AG04450 (cell line): ENCODE measurements around the gene AFF3. TPM values are rescaled to one million over a fixed set of nuclear protein-coding genes. Genes with fewer than 3 reads are reported as not detected.

Experiments
- CTCF ChIA-PET: fragments of 300-600, 350-600 bp; formaldehyde crosslinking; extraction: SDS; loops from one replicate; lab custom pipeline; 2022; ENCODE audit warnings: antibody characterized with exemption, inconsistent platforms; lab: Charles Lee
- POLR2A ChIA-PET: fragments of 350-600 bp; formaldehyde crosslinking; extraction: SDS; loops from one replicate; lab custom pipeline; 2021; ENCODE audit warnings: antibody characterized with exemption, inconsistent platforms; lab: Yijun Ruan, JAX
- DNase-seq: peaks from one replicate; pipeline ENCODE4 v3.0.0-alpha.2; 2011; ENCODE audit warnings: low read depth, low spot score
- H3K27ac ChIP-seq: one replicate; pipeline ENCODE4 v1.5.1; 2012; ENCODE audit warnings: low read depth, low read length, control low read depth
- H3K27me3 ChIP-seq: one replicate; pipeline ENCODE4 v1.6.0; 2012; ENCODE audit warnings: low read length; ENCODE audit not compliant: control insufficient read depth, insufficient read depth
- H3K4me3 ChIP-seq: 2 replicates; pipeline ENCODE4 v1.5.1; 2011; ENCODE audit warnings: mild to moderate bottlenecking, low read depth, low read length, control low read depth
- H3K9me3 ChIP-seq: 2 replicates; pipeline ENCODE4 v1.5.1; 2012; ENCODE audit warnings: low read length; ENCODE audit not compliant: control insufficient read depth, insufficient read depth
- polyA plus RNA-seq: library from polyadenylated mRNA; depleted of rRNA; stranded (reverse); fragments of >200 nt; gene quantifications from 2 replicates; pipeline ENCODE4 v1.2.3, GENCODE V29; 2011
- TF ChIP-seq, protein P1 (sequence below): IDR thresholded peaks from 2 replicates; pipeline ENCODE4 v1.5.1; 2011; ENCODE audit warnings: low read depth, low read length, control low read depth, inconsistent platforms

Gene AFF3
- polyA plus RNA-seq, 1 experiment = 17.9 TPM

GRCh38 chr2:100140582-100140981 lies 1.8 kb downstream of the AFF3 start:
- H3K4me3 ChIP-seq = no peak overlapping the region
- no peaks in the 10 kb centered on the region; the same call in 1 of the 2 replicates for H3K9me3 ChIP-seq
- H3K27me3 ChIP-seq = peaks cover 9% of the 10 kb centered on the region
- ChIA-PET POLR2A (no interaction called here), CTCF (no interaction called here)
- TF ChIP-seq, protein P1, sequence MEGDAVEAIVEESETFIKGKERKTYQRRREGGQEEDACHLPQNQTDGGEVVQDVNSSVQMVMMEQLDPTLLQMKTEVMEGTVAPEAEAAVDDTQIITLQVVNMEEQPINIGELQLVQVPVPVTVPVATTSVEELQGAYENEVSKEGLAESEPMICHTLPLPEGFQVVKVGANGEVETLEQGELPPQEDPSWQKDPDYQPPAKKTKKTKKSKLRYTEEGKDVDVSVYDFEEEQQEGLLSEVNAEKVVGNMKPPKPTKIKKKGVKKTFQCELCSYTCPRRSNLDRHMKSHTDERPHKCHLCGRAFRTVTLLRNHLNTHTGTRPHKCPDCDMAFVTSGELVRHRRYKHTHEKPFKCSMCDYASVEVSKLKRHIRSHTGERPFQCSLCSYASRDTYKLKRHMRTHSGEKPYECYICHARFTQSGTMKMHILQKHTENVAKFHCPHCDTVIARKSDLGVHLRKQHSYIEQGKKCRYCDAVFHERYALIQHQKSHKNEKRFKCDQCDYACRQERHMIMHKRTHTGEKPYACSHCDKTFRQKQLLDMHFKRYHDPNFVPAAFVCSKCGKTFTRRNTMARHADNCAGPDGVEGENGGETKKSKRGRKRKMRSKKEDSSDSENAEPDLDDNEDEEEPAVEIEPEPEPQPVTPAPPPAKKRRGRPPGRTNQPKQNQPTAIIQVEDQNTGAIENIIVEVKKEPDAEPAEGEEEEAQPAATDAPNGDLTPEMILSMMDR = no peak
- DNase-seq = no peak
- H3K27ac ChIP-seq = no peak overlapping the region

GRCh38 chr2:100137866-100138570 lies 4.4 kb downstream of the AFF3 start:
- no peak overlapping the region for H3K27ac ChIP-seq
- ChIA-PET POLR2A (no interaction called here), CTCF (interaction anchor here (0.7 kb wide), 1 partner anchor 128 kb away, joined by 5 read pairs; no protein-coding TSS in a partner anchor)
- H3K27me3 ChIP-seq = peaks cover 9% of the 10 kb centered on the region
- H3K9me3 ChIP-seq = no peaks in the 10 kb centered on the region
- TF ChIP-seq, protein P1 = no peak
- no peak overlapping the region for H3K4me3 ChIP-seq
- no peak for DNase-seq

- Histone ChIP-seq H3K4me3 (no peak overlapping the region), H3K9me3 (no peaks in the 10 kb centered on the region), H3K27ac (no peak overlapping the region), H3K27me3 (peaks cover 9% of the 10 kb centered on the region)
- ChIA-PET CTCF (no interaction called here), POLR2A (no interaction called here)
- no peak for DNase-seq
- TF ChIP-seq, protein P1 = no peak
Measured at GRCh38 chr2:100137318-100137717, 5.1 kb downstream of the AFF3 start.

DNA sequence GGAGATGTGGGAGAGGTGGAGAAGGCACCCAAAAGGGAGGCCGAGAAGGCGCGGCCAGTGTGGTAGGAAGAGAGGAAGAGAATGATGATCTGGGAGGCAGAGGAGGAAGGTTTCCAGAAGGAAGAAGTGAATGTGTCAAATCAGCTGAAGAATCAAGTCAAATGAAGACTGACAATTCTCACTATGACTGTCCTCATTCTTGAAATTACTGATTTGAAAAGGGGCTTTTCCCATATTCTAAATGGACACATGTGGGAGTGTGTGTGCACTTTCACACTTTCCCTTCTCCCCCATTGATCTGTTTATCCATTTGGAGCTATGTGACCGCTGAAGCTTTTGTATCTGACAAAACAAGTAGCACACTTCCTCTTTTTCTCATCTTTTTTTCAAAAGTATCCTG lies 6.1 kb downstream of the AFF3 start:
- peaks cover 9% of the 10 kb centered on the region for H3K27me3 ChIP-seq
- no peak overlapping the region for H3K27ac ChIP-seq
- H3K4me3 ChIP-seq = no peak overlapping the region
- no peak for DNase-seq
- H3K9me3 ChIP-seq = no peaks in the 10 kb centered on the region
- POLR2A ChIA-PET = no interaction called here
- CTCF ChIA-PET = no interaction called here
- TF ChIP-seq, protein P1 = no peak

- CTCF ChIA-PET = no interaction called here
- Histone ChIP-seq H3K27me3 (peaks cover 9% of the 10 kb centered on the region), H3K27ac (no peak overlapping the region), H3K4me3 (no peak overlapping the region), H3K9me3 (no peaks in the 10 kb centered on the region)
- POLR2A ChIA-PET = no interaction called here
- DNase-seq = no peak
- TF ChIP-seq, protein P1 = no peak
Measured at GRCh38 chr2:100135415-100135814, 7.0 kb downstream of the AFF3 start.
